Activated CD8-positive, alpha-beta memory T cell treated with anti-CD3 and anti-CD28 coated beads for 36 hours (primary cell): ENCODE measurements around the gene ABHD4. TPM values are rescaled to one million over a fixed set of nuclear protein-coding genes. Genes with fewer than 3 reads are reported as not detected.

Experiments
- CTCF ChIA-PET: fragments of 350-600 bp; sonication (Branson Sonifier 250); formaldehyde crosslinking; loops from one replicate; lab custom pipeline; 2021; ENCODE audit warnings: antibody characterized with exemption; lab: Charles Lee
- POLR2A ChIA-PET: fragments of 350-600 bp; sonication (Branson Sonifier 250); formaldehyde crosslinking; loops from one replicate; lab custom pipeline; 2021; ENCODE audit warnings: antibody characterized with exemption; lab: Charles Lee
- total RNA-seq, 2 experiments: library from RNA; stranded (reverse); gene quantifications; one replicate each; pipeline ENCODE4 v1.2.3, GENCODE V29; 2021

Gene ABHD4
- total RNA-seq, 2 experiments from 2014 or later: 8.1 to 9.2 TPM

DNA sequence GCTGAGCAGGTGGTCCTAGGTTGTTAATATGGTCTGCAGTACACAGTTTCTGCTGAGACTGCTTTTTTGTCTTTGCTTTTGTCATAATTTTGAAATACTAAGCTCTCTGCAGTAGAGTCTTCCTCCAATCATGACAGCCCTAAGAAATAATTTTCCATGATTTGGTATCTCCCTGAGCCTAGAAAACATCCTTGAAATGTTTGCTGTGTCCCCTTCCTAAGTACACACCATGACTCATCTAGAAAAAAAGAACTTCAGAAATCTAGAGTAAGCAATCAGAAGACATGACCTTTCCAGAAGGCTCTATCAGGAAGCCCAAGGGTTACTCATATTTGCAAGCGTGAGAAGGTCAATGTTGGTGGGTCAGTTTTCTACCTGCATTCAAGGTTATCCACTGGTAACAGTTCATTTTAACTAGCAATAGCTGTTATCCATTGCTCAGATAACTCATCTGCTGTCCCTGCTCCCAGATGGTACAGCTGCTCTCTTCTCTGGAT, 25.5 kb upstream of the ABHD4 start:
- POLR2A ChIA-PET: no interaction called here
- CTCF ChIA-PET: interaction anchor here (1.2 to 10.4 kb wide), 6 partner anchors 17 to 328 kb away, joined by 4 to 186 read pairs (median 24); partner anchors contain the start of gene DAD1

DNA sequence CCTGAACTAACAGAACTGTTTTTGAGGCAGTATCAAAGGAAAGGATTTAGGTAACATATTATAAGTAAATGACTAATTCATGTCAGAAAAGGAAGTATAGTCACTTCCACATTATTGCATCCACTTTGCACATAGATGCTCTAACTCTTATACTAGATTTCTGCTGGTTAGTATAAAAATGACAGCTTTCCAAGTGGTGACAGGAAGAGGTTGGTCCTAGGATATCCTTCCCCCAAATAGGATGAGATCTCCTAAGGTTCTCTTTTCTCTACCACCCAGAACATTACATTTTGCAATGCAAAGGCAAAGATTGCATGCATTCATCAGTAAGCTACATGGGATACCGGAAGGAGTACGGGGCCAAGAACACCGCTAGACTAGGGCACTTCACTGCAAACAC, 24.3 kb upstream of the ABHD4 start:
- CTCF ChIA-PET: interaction anchor here (4.7 kb wide), 1 partner anchor 279 kb away, joined by 68 read pairs; no protein-coding TSS in a partner anchor
- POLR2A ChIA-PET: no interaction called here

DNA sequence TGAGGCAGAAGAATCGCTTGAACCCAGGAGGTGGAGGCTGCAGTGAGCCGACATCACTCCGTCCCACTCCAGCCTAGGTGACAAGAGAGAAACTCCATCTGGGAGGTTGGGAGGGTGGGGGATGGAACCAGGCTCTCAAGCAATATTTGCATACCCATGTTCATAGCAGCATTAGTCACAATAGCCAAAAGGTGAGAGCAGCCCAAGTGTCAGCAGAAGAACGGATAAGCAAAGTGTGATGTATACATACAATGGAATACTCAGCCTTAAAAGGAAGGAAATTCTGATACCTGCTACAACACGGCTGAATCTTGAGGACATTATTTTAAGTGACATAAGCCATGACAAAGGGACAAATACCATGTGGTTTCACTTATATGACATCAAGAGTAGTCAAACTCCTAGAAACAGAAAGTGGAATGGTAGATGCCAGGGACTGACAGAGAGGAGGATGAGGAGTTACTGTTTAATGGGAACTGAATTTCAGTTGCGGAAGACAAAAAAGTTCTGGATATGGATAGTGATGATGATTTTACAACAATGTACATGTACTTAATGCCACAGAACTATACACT, 20.7 kb upstream of the ABHD4 start:
- ChIA-PET CTCF (no interaction called here), POLR2A (no interaction called here)

DNA sequence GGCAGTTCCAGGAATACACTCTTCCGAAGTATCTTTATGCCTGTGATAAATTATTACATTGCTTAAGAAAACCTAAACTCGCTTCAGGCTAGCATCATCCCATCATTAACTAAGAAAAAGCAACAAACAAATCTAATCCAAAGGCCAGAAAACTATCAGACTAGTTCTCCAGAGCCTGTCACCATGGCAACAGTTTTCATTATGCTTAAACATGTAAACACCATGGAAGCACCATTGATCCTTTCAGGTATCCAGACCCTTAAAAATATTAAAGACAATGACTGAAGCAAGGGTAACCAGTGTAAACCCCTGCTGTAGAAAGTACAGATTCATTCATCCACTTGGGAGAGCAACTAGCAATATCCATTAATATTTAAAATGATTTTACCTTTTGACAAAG, 18.9 kb upstream of the ABHD4 start:
- ChIA-PET CTCF (interaction anchor here (1.0 to 4.7 kb wide), 3 partner anchors 9 to 20 kb away, joined by 3 to 19 read pairs (median 3); no protein-coding TSS in a partner anchor), POLR2A (no interaction called here)

DNA sequence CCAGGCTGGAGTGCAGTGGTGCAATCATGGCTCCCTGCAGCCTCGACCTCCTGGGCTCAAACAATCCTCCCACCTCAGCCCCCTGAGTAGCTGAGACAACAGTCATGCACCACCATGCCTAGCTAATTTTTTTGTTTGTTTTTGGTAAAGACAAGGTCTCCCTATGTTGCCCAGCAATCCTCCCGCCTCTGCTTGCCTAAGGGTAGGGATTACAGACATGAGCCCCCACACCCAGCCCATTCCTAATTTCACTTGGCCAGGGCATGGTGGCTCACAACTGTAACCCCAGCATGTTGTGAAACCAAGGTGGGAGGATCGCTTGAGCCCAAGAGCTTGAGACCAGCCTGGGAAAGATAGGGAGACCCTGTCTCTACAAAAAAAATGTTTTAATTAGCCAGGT, 18.2 kb upstream of the ABHD4 start:
- POLR2A ChIA-PET: no interaction called here

DNA sequence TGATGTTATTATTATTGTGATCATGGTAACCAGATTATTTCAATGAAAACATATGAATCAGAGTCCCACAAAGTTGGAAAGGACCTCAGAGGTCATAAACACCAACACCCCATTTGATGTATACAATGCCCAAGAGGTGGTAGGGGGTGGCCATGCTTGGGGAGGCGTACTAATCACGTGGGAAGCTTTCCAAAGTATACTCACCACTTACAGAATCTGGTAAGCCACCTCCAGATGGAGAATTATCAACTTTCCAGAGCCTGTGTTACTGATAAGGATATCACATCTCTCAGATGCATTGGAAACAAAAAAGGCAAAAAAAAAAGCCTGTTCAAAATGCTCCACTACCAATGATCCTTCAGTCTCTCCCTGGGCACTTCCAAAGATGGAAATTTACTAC, 17.5 kb upstream of the ABHD4 start:
- ChIA-PET CTCF (interaction anchor here (0.6 to 4.7 kb wide), 3 partner anchors 9 to 273 kb away, joined by 3 to 19 read pairs (median 3); partner anchors contain the start of gene DAD1), POLR2A (no interaction called here)

More for the DNA sequence above, 18.2 kb upstream of the ABHD4 start:
- CTCF ChIA-PET: interaction anchor here (1.0 to 4.7 kb wide), 2 partner anchors 10 to 16 kb away, joined by 3 to 19 read pairs; no protein-coding TSS in a partner anchor

DNA sequence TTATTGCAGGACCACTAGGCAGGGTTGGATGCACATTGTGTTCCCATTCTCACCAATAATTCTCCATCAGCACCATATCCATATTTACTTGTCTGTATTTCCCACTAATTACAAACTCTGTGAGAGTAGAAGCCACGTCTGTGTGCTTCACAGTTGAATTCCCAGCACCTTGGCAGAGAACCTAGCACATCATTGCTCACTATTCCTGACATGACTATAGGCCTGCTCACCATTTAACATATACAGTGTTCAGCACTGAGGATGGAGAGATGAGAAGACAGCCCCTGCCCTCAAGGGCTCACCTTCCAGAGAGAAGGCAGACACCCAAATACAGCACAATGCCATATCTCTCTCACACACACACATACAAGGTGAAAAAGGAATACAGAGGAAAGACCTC, 14.1 kb upstream of the ABHD4 start:
- POLR2A ChIA-PET: no interaction called here
- CTCF ChIA-PET: interaction anchor here (1.0 to 2.0 kb wide), 2 partner anchors 14 kb away, joined by 4 to 10 read pairs; no protein-coding TSS in a partner anchor

DNA sequence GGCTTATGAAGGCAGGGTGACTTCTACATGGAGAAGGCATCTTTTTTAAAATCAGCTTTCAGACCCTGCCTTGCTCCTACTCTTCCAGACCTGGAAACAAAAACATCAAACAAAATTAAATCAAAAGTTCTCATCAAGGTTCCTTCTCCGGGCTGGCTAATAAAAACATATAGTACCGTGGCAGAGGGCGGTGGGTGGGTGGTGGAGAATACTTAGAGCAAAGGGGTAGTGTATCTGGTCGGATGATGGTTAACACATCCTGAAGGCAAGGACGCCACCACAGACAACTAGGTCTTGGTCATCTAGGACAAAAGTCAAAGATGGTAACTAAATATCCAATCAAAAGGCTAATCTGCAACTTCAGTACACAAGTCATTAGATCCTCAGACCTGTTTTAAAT, 10.9 kb upstream of the ABHD4 start:
- ChIA-PET POLR2A (interaction anchor here (0.7 to 3.5 kb wide), 4 partner anchors 11 to 1100 kb away, joined by 3 to 32 read pairs (median 10); partner anchors contain the start of gene ABHD4), CTCF (interaction anchor here (0.5 to 3.8 kb wide), 3 partner anchors 11 to 1688 kb away, joined by 4 to 39 read pairs (median 5); partner anchors contain the start of gene ABHD4)

DNA sequence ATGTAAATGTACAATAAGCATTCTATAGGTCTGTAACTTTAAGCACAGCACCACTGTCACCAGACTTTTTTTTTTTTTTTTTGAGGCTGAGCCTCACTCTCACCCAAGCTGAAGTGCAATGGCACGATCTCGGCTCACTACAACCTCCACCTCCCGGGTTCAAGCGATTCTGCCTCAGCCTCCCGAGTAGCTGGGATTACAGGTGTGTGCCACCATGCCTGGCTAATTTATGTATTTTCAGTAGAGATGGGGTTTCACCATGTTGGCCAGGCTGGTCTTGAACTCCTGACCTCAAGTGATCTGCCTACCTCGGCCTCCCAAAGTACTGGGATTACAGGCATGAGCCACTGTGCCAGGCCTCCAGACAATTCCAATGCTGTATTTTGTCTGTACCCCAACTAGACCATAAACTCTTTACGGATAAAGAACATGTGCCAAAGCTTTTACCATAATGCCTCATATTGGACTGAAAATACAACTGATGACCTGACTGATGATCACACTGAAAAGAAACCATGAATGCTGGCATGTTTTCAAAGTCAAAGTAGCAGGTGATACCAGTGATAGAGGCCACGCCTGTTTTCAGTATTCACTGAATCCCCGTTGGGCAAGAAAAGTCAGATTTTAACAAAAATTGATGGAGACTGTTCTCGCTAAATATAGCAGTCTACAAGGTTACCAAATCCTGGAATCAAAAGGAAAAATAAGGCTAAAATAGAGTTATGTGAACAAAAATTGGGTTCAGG, 10.2 kb upstream of the ABHD4 start:
- CTCF ChIA-PET: interaction anchor here (0.5 to 4.4 kb wide), 5 partner anchors 11 to 1687 kb away, joined by 4 to 39 read pairs (median 5); partner anchors contain the start of gene ABHD4
- POLR2A ChIA-PET: interaction anchor here (0.6 to 3.5 kb wide), 9 partner anchors 10 to 1100 kb away, joined by 3 to 32 read pairs (median 5); partner anchors contain the start of genes ABHD4 and OXA1L

DNA sequence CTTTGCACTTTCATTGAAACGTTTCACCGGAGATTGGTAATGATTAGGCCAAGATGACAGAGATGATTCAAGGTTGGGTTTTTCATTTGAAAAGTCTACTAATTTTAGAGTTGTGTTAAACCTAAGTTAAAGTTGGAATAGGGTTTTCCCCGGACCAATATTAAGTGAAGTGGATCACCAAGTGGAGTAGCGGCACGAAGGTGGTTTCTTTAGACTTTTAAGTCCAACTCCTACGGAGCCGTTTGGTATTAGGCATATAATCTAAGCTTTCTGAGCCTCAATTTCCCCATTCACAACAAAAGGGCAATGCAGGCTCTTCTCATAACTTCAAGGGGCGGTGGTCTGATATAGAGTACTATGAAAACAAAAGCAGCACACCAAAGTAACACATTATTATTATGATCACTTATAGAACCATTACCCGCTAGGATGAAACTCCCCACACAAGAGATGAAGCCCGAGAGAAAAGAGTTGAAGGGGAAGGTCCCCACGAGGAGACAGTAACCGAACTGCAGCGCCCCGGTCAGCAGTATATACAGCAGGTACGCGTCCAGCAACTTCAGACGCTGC, 9.5 kb upstream of the ABHD4 start:
- ChIA-PET CTCF (interaction anchor here (0.9 to 4.4 kb wide), 8 partner anchors 8 to 697 kb away, joined by 3 to 39 read pairs (median 6); partner anchors contain the start of gene ABHD4), POLR2A (interaction anchor here (0.6 to 3.5 kb wide), 14 partner anchors 9 to 671 kb away, joined by 3 to 32 read pairs (median 4); partner anchors contain the start of genes ABHD4 and OXA1L)

DNA sequence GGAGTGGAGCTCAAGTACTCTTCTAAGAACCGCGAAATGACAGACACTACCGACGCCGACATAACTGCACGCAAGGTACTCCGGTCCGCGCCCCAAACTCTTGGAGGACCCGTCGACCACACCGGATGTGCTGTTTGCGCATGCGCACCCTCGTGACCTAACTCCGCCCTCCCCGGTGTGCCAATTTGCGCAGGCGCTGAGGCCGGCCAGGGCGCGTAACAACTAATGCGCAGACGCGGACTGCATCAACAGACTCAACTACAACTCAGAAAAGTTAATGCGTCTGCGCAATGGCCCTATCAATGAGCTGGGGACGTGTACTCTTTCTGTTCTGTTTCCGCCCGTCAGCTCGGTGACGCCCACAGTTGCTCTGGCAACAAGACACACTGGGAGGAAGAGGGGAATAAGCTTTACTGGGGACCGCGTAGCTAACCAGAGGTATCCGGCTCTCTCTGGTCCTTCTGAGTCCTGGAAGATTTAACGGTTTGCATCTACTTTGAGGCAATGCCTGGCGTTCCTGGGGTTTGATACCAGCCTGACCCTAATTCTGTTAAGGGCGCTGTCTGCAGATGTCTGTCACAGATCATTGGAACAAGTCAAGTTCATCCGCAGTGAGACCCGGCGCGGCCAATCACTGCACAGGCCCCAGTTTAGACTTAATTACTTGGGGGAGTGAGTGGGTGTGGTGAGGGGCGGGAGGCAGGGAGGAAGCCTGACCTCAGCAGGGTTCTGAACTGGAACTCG, 8.8 kb upstream of the ABHD4 start, which contains the start of gene DAD1:
TSS of gene DAD1 (minus strand) at position 129 of the 744 bp plus-strand sequence. CDS start at position 62, 67 bp downstream.
- CTCF ChIA-PET: interaction anchor here (0.8 to 4.4 kb wide), 8 partner anchors 8 to 697 kb away, joined by 3 to 39 read pairs (median 6); partner anchors contain the start of gene ABHD4
- POLR2A ChIA-PET: interaction anchor here (0.5 to 3.5 kb wide), 17 partner anchors 9 to 1907 kb away, joined by 3 to 32 read pairs (median 4); partner anchors contain the start of genes ABHD4 and OXA1L

DNA sequence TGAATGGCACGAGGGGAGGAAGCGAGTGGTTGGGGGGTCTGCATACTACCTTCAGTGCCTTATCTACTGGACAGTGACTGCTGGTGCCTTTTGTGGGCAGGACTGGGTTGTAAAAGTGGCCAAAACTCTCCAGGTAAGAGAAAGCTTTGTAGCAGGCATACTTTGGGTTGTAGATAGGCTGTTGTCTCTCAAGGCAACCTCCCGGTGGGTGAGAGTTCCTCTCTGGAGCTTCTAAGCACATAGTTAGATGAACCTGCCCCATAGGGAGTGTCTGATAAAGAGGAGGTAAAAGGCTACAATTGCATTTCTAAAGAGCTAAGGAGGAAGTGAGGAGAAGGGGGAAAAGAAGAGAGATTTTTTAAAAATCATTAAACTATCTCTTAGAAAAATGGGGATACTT, 4.9 kb upstream of the ABHD4 start:
- CTCF ChIA-PET: interaction anchor here (0.6 to 2.7 kb wide), 3 partner anchors 23 to 859 kb away, joined by 3 to 10 read pairs (median 3); no protein-coding TSS in a partner anchor
- POLR2A ChIA-PET: no interaction called here

DNA sequence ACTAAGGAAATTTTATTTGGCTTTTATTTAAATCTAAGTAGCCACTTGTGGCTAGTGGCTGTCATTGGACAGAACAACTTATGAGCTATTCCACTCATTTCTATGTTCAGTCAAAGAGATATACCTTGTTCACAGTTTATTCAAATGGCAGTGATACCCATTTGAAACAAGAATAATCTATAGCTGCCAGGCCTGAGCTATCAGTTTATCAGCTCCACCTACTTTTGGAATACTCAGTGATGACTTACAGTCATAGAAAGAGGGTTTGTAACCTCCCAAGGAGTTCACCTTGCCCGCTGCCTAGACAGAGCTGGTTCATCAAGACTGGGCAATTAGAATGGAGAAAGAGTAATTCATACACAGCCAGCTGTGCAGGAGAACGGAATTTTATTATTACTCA, 4.5 kb upstream of the ABHD4 start:
- POLR2A ChIA-PET: no interaction called here
- CTCF ChIA-PET: interaction anchor here (0.6 to 2.7 kb wide), 3 partner anchors 23 to 859 kb away, joined by 3 to 10 read pairs (median 3); no protein-coding TSS in a partner anchor

DNA sequence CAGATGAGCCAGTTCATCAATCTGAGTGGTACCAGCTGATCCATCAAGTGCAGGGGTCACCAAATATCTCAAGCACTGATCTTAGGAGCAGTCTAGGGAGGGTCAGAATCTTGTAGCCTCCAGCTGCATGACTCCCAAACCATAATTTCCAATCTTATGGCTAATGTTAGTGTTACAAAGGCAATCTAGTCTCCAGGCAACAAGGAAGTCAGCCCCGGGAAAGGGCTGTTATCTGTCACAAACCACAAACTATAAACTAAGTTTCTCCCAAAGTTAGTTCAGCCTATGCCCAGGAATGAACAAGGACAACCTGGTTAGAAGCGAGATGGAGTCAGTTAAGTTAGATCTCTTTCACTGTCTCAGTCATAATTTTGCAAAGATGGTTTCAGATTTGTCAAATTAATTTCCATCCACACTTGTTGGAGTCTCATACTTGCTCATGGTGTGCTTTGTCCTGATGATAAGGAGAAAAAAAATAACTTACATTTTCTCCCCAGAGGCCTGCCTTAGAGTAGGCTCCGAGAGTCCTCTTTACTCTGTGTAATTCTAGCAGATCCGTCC, 3.9 kb upstream of the ABHD4 start:
- CTCF ChIA-PET: interaction anchor here (1.0 to 2.7 kb wide), 2 partner anchors 24 to 860 kb away, joined by 3 to 10 read pairs; no protein-coding TSS in a partner anchor

DNA sequence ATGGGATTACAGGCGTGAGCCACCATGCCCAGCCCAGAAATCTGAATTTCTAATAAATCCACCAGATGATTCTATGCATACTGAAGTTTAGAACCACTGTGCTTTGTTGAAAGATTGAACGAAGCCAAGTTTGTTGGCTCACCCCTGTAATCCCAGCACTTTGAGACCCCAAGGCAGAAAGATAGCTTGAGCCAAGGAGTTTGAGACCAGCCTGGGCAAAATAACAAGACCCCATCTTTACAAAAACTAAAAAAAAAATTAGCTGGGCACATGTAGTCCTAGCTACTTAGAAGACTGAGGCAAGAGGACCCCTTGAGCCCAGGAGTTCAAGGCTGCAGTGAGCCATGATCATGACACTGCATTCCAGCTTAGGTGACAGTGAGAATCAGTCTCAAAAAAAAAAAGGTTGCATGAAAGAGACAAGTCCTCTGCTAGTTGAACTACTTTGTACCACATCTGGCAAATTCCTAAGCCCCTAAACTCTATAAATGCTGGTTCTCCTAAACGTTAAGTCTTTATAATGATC, 1.7 kb upstream of the ABHD4 start:
- ChIA-PET POLR2A (no interaction called here), CTCF (interaction anchor here (0.7 to 1.8 kb wide), 4 partner anchors 12 to 276 kb away, joined by 3 to 8 read pairs (median 4); no protein-coding TSS in a partner anchor)

More for the DNA sequence above, 3.9 kb upstream of the ABHD4 start:
- POLR2A ChIA-PET: no interaction called here

DNA sequence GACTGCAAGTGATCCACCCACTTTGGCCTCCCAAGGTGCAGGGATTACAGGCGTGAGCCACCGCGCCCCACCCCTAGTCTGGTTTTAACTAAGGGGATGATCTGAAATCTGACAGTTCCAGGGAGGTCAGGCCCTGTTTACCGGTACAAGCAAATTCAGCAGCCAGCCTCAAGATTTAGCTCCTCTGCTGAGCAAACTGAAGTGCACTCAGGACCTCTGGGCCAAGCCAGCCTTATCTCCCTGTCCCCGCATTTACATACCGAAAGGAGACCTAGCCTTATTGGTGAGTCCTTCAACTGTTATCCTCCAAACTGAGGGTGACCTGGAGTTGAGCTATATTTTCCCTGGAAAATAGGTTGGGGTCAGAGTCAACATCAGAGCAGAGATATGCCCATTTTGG, 835 bp upstream of the ABHD4 start:
- ChIA-PET POLR2A (interaction anchor here (2.6 kb wide), 1 partner anchor 8 kb away, joined by 32 read pairs; the partner anchor contains the start of gene DAD1), CTCF (interaction anchor here (1.2 to 1.8 kb wide), 4 partner anchors 8 to 275 kb away, joined by 3 to 8 read pairs (median 4); partner anchors contain the start of gene DAD1)

DNA sequence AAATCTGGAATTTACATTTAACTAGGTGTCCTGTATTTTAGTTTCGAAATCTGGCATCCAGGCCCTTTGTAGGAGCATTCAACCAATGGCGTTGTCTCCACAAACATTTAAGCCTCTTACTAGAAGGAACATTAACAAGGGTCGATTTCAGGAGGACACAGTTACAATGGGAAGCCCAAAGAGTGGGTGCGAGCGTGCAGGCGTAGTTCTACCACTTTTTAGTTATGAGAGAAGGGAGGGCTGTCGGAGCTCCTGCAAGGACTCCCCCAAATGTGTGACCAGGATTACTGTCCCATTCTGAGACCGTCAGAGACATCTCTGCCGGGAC, 365 bp upstream of the ABHD4 start:
- ChIA-PET CTCF (interaction anchor here (1.2 to 1.8 kb wide), 4 partner anchors 8 to 275 kb away, joined by 4 to 8 read pairs (median 5); partner anchors contain the start of gene DAD1), POLR2A (interaction anchor here (2.6 kb wide), 1 partner anchor 9 kb away, joined by 32 read pairs; the partner anchor contains the start of gene DAD1)
